SU-DHL-6 (cell line): ENCODE results near the gene EHMT2.
A peak's percentile ranks its signal among the peaks of the same experiment; 100 is the strongest.

ENCODE experiments used
- H2AFZ ChIP-seq: fragments of 200-600 bp; sonication (generic); 2 replicates; pipeline ENCODE4 v1.6.1; 2014; ENCODE audit warnings: low read depth, mild to moderate bottlenecking, moderate library complexity, mixed read lengths, antibody characterized with exemption, low read length; ENCODE audit not compliant: severe bottlenecking
- H3F3A ChIP-seq: fragments of 200-600 bp; shearing (Covaris generic); 2 replicates; pipeline ENCODE4 v1.6.0; 2016; ENCODE audit warnings: antibody characterized with exemption, mild to moderate bottlenecking; ENCODE audit not compliant: insufficient read depth
- H3K27ac ChIP-seq: fragments of 200-600 bp; sonication (generic); 2 replicates; pipeline ENCODE4 v1.5.1; 2016; ENCODE audit warnings: low read depth, mild to moderate bottlenecking, low read length, moderate library complexity, mixed read lengths
- H3K27me3 ChIP-seq: fragments of 200-600 bp; sonication (generic), shearing (Covaris generic); 2 replicates; pipeline ENCODE4 v1.6.0; 2014; ENCODE audit warnings: mild to moderate bottlenecking, low read length
- H3K36me3 ChIP-seq: fragments of 200-600 bp; sonication (generic); 2 replicates; pipeline ENCODE4 v1.6.1; 2014; ENCODE audit warnings: mild to moderate bottlenecking, low read length, mixed read lengths
- H3K4me2 ChIP-seq: fragments of 300-600, 200-600 bp; shearing (Covaris generic), sonication (generic); 2 replicates; pipeline ENCODE4 v1.6.0; 2014; ENCODE audit warnings: low read length, low read depth, mild to moderate bottlenecking; ENCODE audit not compliant: poor library complexity, severe bottlenecking
- H3K4me3 ChIP-seq: fragments of 200-600 bp; sonication (generic); 2 replicates; pipeline ENCODE4 v1.5.1; 2014; ENCODE audit warnings: antibody characterized with exemption, low read length, mild to moderate bottlenecking, mixed read lengths; ENCODE audit not compliant: insufficient read depth, poor library complexity, severe bottlenecking
- H3K79me2 ChIP-seq: fragments of 200-600 bp; sonication (generic); 2 replicates; pipeline ENCODE4 v1.6.1; 2014; ENCODE audit warnings: mild to moderate bottlenecking, low read length, moderate library complexity; ENCODE audit not compliant: insufficient read depth
- H3K9ac ChIP-seq: fragments of 200-600 bp; sonication (generic); 2 replicates; pipeline ENCODE4 v1.7.0; 2014; ENCODE audit warnings: mild to moderate bottlenecking, low read length
- H3K9me2 ChIP-seq: fragments of 200-600 bp; sonication (generic); replicated peaks from 2 replicates; pipeline ENCODE4 v1.6.1; 2014; ENCODE audit warnings: low read length; ENCODE audit not compliant: insufficient read depth
- H3K9me3 ChIP-seq: fragments of 200-600 bp; sonication (generic); 2 replicates; pipeline ENCODE4 v1.6.1; 2014; ENCODE audit warnings: low read length, mixed read lengths; ENCODE audit not compliant: insufficient read depth
- H4K20me1 ChIP-seq: fragments of 200-600 bp; sonication (generic); 2 replicates; pipeline ENCODE4 v1.6.1; 2014; ENCODE audit warnings: low read depth, mild to moderate bottlenecking, antibody characterized with exemption, low read length, moderate library complexity, mixed read lengths
- EZH2phosphoT487 ChIP-seq: fragments of 200-600 bp; sonication (generic), shearing (Covaris generic); conservative IDR thresholded peaks from 2 replicates; pipeline ENCODE4 v1.6.1; 2018; ENCODE audit warnings: mild to moderate bottlenecking, antibody characterized with exemption, low read length, moderate library complexity, mixed read lengths
- TF ChIP-seq, protein P1 (sequence below): fragments of 200-600 bp; sonication (generic); IDR thresholded peaks from one replicate; pipeline ENCODE4 v1.5.1; 2017; ENCODE audit warnings: antibody characterized with exemption, mild to moderate bottlenecking, low read length, moderate library complexity; ENCODE audit not compliant: insufficient read depth, poor library complexity, severe bottlenecking

EHMT2 gene

DNA sequence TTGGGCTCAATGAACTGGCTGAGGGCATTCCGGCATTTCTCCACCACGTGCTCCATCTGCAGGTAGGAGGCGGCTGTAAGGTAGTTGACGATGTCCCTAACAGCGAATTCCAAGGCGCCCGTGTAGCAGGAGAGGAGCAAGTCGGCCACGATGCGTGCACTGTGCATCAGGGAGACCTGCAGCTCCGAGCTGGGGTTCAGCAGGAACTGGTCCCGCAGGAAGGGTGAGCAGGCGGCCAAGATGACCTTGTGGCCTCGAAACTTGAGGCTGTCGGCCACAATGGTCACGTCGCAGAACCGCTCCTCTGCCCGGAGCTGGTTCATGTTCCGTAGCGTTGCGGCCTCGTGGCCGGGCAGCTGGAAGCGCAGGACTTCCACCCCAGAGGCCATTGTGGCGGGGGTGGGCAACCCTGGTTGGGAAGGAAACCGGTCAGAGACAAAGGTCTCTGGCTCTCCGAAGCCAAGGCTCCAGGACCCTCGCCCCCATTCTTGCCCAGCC is 3.5 kb upstream of the EHMT2 start:
- H3K4me3 ChIP-seq: peak overlapping the region; percentile 63
- H4K20me1 ChIP-seq: no peaks in the 10 kb centered on the region
- H3K4me2 ChIP-seq: peak overlapping the region; percentile 65
- peaks cover 4% of the 10 kb centered on the region; the same call in 1 of the 2 replicates for H3K79me2 ChIP-seq
- H2AFZ ChIP-seq: no peak overlapping the region
- no peaks in the 10 kb centered on the region for H3K9me2 ChIP-seq
- no peak for TF ChIP-seq EZH2phosphoT487
- TF ChIP-seq, protein P1, sequence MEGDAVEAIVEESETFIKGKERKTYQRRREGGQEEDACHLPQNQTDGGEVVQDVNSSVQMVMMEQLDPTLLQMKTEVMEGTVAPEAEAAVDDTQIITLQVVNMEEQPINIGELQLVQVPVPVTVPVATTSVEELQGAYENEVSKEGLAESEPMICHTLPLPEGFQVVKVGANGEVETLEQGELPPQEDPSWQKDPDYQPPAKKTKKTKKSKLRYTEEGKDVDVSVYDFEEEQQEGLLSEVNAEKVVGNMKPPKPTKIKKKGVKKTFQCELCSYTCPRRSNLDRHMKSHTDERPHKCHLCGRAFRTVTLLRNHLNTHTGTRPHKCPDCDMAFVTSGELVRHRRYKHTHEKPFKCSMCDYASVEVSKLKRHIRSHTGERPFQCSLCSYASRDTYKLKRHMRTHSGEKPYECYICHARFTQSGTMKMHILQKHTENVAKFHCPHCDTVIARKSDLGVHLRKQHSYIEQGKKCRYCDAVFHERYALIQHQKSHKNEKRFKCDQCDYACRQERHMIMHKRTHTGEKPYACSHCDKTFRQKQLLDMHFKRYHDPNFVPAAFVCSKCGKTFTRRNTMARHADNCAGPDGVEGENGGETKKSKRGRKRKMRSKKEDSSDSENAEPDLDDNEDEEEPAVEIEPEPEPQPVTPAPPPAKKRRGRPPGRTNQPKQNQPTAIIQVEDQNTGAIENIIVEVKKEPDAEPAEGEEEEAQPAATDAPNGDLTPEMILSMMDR: no peak
- peaks cover 59% of the 10 kb centered on the region for H3F3A ChIP-seq
- H3K27ac ChIP-seq: peak overlapping the region; percentile 71
- peak overlapping the region; percentile 63; the same call in 1 of the 2 replicates for H3K9ac ChIP-seq
- 0 out of 2 replicates have a peak, but pooled peaks cover 3% of the 10 kb centered on the region for H3K27me3 ChIP-seq
- H3K36me3 ChIP-seq: peaks cover 2% of the 10 kb centered on the region; the same call in 1 of the 2 replicates
- no peaks in the 10 kb centered on the region for H3K9me3 ChIP-seq

DNA sequence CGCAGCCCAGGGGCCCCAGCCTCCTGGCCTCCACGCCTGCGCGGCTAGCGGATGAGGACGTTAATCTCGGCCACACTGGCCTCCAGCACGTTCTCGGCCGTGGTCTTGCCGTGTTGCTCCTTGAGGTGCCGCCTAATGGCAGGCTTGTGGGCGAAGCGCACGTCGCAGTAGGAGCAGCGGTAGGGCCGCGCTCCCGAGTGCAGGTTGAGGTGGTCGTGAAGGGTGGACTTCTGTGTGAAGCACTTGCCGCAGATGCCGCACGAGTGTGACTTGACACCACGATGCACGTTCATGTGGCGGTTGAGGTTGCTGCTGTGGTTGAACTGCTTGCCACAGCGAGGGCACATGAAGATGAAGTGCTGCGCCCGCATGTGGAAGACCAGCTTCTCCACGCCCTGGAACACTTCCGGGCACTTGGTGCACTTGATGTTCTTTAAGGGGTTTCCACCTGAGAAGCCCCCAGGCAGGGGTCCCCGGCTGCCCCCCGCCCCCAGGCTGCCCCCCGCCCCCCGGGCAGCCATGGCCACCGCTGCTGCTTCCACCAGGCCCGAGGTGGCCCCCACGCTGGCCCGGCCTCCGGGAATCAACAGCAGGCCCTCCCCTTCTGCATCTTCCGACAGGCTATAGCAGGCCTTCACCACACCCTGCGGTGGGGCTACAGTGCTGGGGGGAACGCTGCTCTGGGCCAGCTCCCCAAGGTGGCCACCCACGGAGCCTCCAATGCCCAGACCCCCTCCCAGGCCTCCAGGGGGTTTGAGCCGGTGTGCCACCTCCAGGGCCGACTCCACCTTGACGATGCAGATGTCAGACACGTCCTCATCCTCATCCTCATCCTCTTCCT is 2.6 kb upstream of the EHMT2 start:
- Histone ChIP-seq H3K4me2 (peak overlapping the region; percentile 74), H3K27ac (no peak overlapping the region), H3K9me3 (no peaks in the 10 kb centered on the region), H3K36me3 (peaks cover 11% of the 10 kb centered on the region), H3K9me2 (no peaks in the 10 kb centered on the region), H3K79me2 (peaks cover 4% of the 10 kb centered on the region; the same call in 1 of the 2 replicates), H3K4me3 (no peak overlapping the region), H3F3A (peaks cover 68% of the 10 kb centered on the region), H3K9ac (no peak overlapping the region), H4K20me1 (no peaks in the 10 kb centered on the region), H2AFZ (no peak overlapping the region), H3K27me3 (no peaks in the 10 kb centered on the region)
- TF ChIP-seq, protein P1: no peak
- TF ChIP-seq EZH2phosphoT487: no peak

DNA sequence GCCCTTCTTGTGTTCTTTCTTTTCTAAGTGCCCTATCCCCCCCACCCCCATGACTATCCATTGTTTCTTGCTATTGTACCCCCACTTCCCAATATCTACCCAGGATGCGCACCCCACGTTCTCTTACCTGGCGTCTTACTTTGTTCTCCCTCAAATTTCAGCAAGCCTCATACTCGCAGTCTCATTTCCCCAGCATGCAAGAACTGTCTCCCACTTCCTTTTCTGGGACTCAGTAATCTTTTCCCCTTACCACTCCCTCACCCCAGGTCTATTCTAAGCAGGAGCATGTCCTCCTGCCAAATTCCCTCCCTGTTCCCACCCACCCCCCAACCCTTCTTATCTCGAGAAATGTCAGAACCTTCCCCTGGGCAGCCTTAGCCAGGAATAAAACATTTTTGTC is 1.7 kb upstream of the EHMT2 start:
- peaks cover 15% of the 10 kb centered on the region for H3K36me3 ChIP-seq
- peak overlapping the region; percentile 84; the same call in 1 of the 2 replicates for H3K27ac ChIP-seq
- H3K9me2 ChIP-seq: no peaks in the 10 kb centered on the region
- no peaks in the 10 kb centered on the region for H3K27me3 ChIP-seq
- peaks cover 68% of the 10 kb centered on the region for H3F3A ChIP-seq
- H3K79me2 ChIP-seq: peaks cover 4% of the 10 kb centered on the region; the same call in 1 of the 2 replicates
- H4K20me1 ChIP-seq: no peaks in the 10 kb centered on the region
- peak overlapping the region; percentile 74 for H3K4me2 ChIP-seq
- H3K4me3 ChIP-seq: peak overlapping the region; percentile 72
- H2AFZ ChIP-seq: no peak overlapping the region
- no peak for TF ChIP-seq EZH2phosphoT487
- TF ChIP-seq, protein P1: no peak
- no peaks in the 10 kb centered on the region for H3K9me3 ChIP-seq
- peak overlapping the region; percentile 77; the same call in 1 of the 2 replicates for H3K9ac ChIP-seq
